Suprapubic skin (tissue), 3 donors: ENCODE measurements around the gene PTGES2.

Experiments used
- EP300 ChIP-seq: sonication (generic); formaldehyde crosslinking; IDR thresholded peaks from one replicate; pipeline ENCODE4 v1.6.1; 2017; ENCODE audit warnings: antibody characterized with exemption
- TF ChIP-seq, protein P1 (sequence below), 2 donors: fragments of 200-600 bp in 1 of 2; fragments of 450-650 bp in 1 of 2; sonication (generic) in 1 of 2; IDR thresholded peaks; one replicate each; pipeline ENCODE4 v1.5.1; 2016 to 2019; ENCODE audit warnings: antibody characterized with exemption in 2 of 2, mild to moderate bottlenecking in 1 of 2, moderate library complexity in 1 of 2

- TF ChIP-seq, protein P1, sequence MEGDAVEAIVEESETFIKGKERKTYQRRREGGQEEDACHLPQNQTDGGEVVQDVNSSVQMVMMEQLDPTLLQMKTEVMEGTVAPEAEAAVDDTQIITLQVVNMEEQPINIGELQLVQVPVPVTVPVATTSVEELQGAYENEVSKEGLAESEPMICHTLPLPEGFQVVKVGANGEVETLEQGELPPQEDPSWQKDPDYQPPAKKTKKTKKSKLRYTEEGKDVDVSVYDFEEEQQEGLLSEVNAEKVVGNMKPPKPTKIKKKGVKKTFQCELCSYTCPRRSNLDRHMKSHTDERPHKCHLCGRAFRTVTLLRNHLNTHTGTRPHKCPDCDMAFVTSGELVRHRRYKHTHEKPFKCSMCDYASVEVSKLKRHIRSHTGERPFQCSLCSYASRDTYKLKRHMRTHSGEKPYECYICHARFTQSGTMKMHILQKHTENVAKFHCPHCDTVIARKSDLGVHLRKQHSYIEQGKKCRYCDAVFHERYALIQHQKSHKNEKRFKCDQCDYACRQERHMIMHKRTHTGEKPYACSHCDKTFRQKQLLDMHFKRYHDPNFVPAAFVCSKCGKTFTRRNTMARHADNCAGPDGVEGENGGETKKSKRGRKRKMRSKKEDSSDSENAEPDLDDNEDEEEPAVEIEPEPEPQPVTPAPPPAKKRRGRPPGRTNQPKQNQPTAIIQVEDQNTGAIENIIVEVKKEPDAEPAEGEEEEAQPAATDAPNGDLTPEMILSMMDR (IDR thresholded peaks at IDR 0.05): peak in 1 of 2 donors; percentile 56
- TF ChIP-seq EP300: no peak
These were observed 2.5 kb downstream of the PTGES2 start for GRCh38 chr9:128124873-128125579.
